IMR-90 (cell line): ENCODE measurements around the gene HOXB1. TPM values are rescaled to one million over a fixed set of nuclear protein-coding genes. Genes with fewer than 3 reads are reported as not detected.

Experiments
- ATAC-seq: fragments of 200-7000 bp; cut with Tn5 transposase; 2 replicates; pipeline ENCODE4 v1.9.1; 2020; ENCODE audit warnings: low read depth, mild to moderate bottlenecking, moderate library complexity
- BruUV-seq: library from RNA; stranded (reverse); fragments of 400-500 nt; replicated peaks from 2 replicates; lab custom pipeline; 2021; lab: Mats Ljungman, UMichigan
- CTCF ChIA-PET: fragments of 300-600 bp; formaldehyde crosslinking; extraction: SDS; loops from one replicate; lab custom pipeline; 2021; ENCODE audit warnings: antibody characterized with exemption; lab: Yijun Ruan, JAX
- POLR2A ChIA-PET: fragments of 300-600 bp; sonication (Branson Sonifier 250); formaldehyde crosslinking; loops from one replicate; lab custom pipeline; 2022; ENCODE audit warnings: antibody characterized with exemption; ENCODE audit not compliant: unreplicated experiment; lab: Charles Lee
- DNase-seq: peaks from one replicate; pipeline ENCODE4 v3.0.0; 2013
- H2AFZ ChIP-seq: replicated peaks from 2 replicates; pipeline ENCODE3; 2013; ENCODE audit warnings: low read length, mild to moderate bottlenecking; ENCODE audit not compliant: poor library complexity
- H2AK5ac ChIP-seq: 2 replicates; pipeline ENCODE4 v1.6.1; 2013; ENCODE audit warnings: low read depth, low read length, inconsistent platforms
- H2AK9ac ChIP-seq: replicated peaks from 2 replicates; pipeline ENCODE3; 2013; ENCODE audit warnings: mild to moderate bottlenecking, low read depth, low read length, moderate library complexity; ENCODE audit not compliant: poor library complexity
- H2BK120ac ChIP-seq: 2 replicates; pipeline ENCODE4 v1.6.1; 2013; ENCODE audit warnings: low read depth, low read length, inconsistent platforms
- H2BK15ac ChIP-seq: 3 replicates; pipeline ENCODE4 v1.6.1; 2013; ENCODE audit warnings: low read depth, low read length, inconsistent platforms
- H2BK20ac ChIP-seq: 2 replicates; pipeline ENCODE4 v1.6.1; 2013; ENCODE audit warnings: low read depth, mild to moderate bottlenecking, inconsistent platforms, low read length, moderate library complexity
- H2BK5ac ChIP-seq: 2 replicates; pipeline ENCODE4 v1.6.1; 2013; ENCODE audit warnings: mild to moderate bottlenecking, low read depth, low read length, inconsistent platforms; ENCODE audit not compliant: poor library complexity, severe bottlenecking
- H3K14ac ChIP-seq: replicated peaks from 2 replicates; pipeline ENCODE4 v1.6.1; 2013; ENCODE audit warnings: low read depth, low read length, inconsistent platforms
- H3K18ac ChIP-seq: 2 replicates; pipeline ENCODE4 v1.6.1; 2013; ENCODE audit warnings: low read depth, low read length, control low read depth
- H3K23ac ChIP-seq: 2 replicates; pipeline ENCODE4 v1.6.1; 2013; ENCODE audit warnings: low read depth, low read length, inconsistent platforms
- H3K27ac ChIP-seq: 2 replicates; pipeline ENCODE4 v1.5.1; 2013; ENCODE audit warnings: mild to moderate bottlenecking, control low read depth, low read length; ENCODE audit not compliant: insufficient read depth
- H3K27me3 ChIP-seq: 2 replicates; pipeline ENCODE4 v1.6.1; 2013; ENCODE audit warnings: low read length; ENCODE audit not compliant: control insufficient read depth, insufficient read depth
- H3K36me3 ChIP-seq: 2 replicates; pipeline ENCODE4 v1.6.1; 2013; ENCODE audit warnings: low read length, mixed read lengths; ENCODE audit not compliant: control insufficient read depth, insufficient read depth
- H3K4ac ChIP-seq: 2 replicates; pipeline ENCODE4 v1.6.1; 2013; ENCODE audit warnings: low read depth, low read length, inconsistent platforms
- H3K4me1 ChIP-seq: 2 replicates; pipeline ENCODE4 v1.6.1; 2013; ENCODE audit warnings: low read length, mixed read lengths; ENCODE audit not compliant: control insufficient read depth, insufficient read depth
- H3K4me2 ChIP-seq: 2 replicates; pipeline ENCODE4 v1.6.1; 2013; ENCODE audit warnings: low read depth, mild to moderate bottlenecking, control low read depth, low read length, moderate library complexity
- H3K4me3 ChIP-seq: 2 replicates; pipeline ENCODE4 v1.5.1; 2013; ENCODE audit warnings: low read depth, mild to moderate bottlenecking, control low read depth, low read length, moderate library complexity; ENCODE audit not compliant: insufficient read depth
- H3K56ac ChIP-seq: 2 replicates; pipeline ENCODE4 v1.6.1; 2013; ENCODE audit warnings: low read length, inconsistent platforms; ENCODE audit not compliant: insufficient read depth; ENCODE audit errors: extremely low read depth
- H3K79me1 ChIP-seq, 2 experiments: 2 replicates each; pipeline ENCODE4 v1.6.1; 2013; ENCODE audit warnings: low read length in 2 of 2, inconsistent platforms in 1 of 2, low read depth in 1 of 2
- H3K9ac ChIP-seq: 2 replicates; pipeline ENCODE4 v1.6.1; 2013; ENCODE audit warnings: low read depth, low read length, control low read depth
- H3K9me1 ChIP-seq: 2 replicates; pipeline ENCODE4 v1.6.1; 2013; ENCODE audit warnings: low read length, inconsistent platforms; ENCODE audit not compliant: insufficient read depth
- H3K9me3 ChIP-seq: 2 replicates; pipeline ENCODE4 v1.6.1; 2013; ENCODE audit warnings: low read length; ENCODE audit not compliant: control insufficient read depth, insufficient read depth
- H4K20me1 ChIP-seq: 2 replicates; pipeline ENCODE4 v1.6.1; 2013; ENCODE audit warnings: low read length, inconsistent platforms; ENCODE audit not compliant: insufficient read depth
- H4K5ac ChIP-seq: 2 replicates; pipeline ENCODE4 v1.6.1; 2013; ENCODE audit warnings: mild to moderate bottlenecking, low read depth, low read length, control low read depth
- H4K8ac ChIP-seq, 2 experiments: 2 replicates each; pipeline ENCODE4 v1.6.1; 2013; ENCODE audit warnings: low read depth in 2 of 2, low read length in 2 of 2, control low read depth in 1 of 2, inconsistent platforms in 1 of 2
- H4K91ac ChIP-seq: 2 replicates; pipeline ENCODE4 v1.6.1; 2013; ENCODE audit warnings: low read depth, low read length, inconsistent platforms; ENCODE audit not compliant: insufficient read depth
- BHLHE40 ChIP-seq: fragments of 150-350 bp; IDR thresholded peaks from 2 replicates; pipeline ENCODE4 v1.6.1; 2016; ENCODE audit warnings: mild to moderate bottlenecking, low read depth, low read length
- CEBPB ChIP-seq: IDR thresholded peaks from 2 replicates; pipeline ENCODE4 v1.6.1; 2012; ENCODE audit warnings: low read depth, low read length, improper control_type of control experiment
- CHD1 ChIP-seq: IDR thresholded peaks from 2 replicates; pipeline ENCODE4 v1.6.1; 2012; ENCODE audit warnings: low read depth, low read length, improper control_type of control experiment
- FOS ChIP-seq: fragments of 150-350 bp; IDR thresholded peaks from 2 replicates; pipeline ENCODE4 v1.6.1; 2016; ENCODE audit warnings: low read depth, low read length
- MAFK ChIP-seq: IDR thresholded peaks from 2 replicates; pipeline ENCODE4 v1.6.1; 2012; ENCODE audit warnings: low read depth, low read length, improper control_type of control experiment
- MAZ ChIP-seq: IDR thresholded peaks from 2 replicates; pipeline ENCODE4 v1.6.1; 2012; ENCODE audit warnings: low read depth, mild to moderate bottlenecking, low read length, improper control_type of control experiment, moderate library complexity, borderline replicate concordance
- MXI1 ChIP-seq: IDR thresholded peaks from 2 replicates; pipeline ENCODE4 v1.6.1; 2012; ENCODE audit warnings: low read depth, mild to moderate bottlenecking, low read length, moderate library complexity, borderline replicate concordance
- NFE2L2 ChIP-seq: fragments of 150-350 bp; IDR thresholded peaks from 2 replicates; pipeline ENCODE4 v1.6.1; 2016; ENCODE audit warnings: low read depth, mild to moderate bottlenecking, low read length
- POLR2A ChIP-seq: IDR thresholded peaks from 2 replicates; pipeline ENCODE4 v1.6.1; 2012; ENCODE audit warnings: mild to moderate bottlenecking, low read depth, low read length
- RAD21 ChIP-seq: IDR thresholded peaks from 2 replicates; pipeline ENCODE4 v1.6.1; 2012; ENCODE audit warnings: low read length, improper control_type of control experiment
- RCOR1 ChIP-seq: IDR thresholded peaks from 2 replicates; pipeline ENCODE4 v1.6.1; 2012; ENCODE audit warnings: mild to moderate bottlenecking, low read length, improper control_type of control experiment; ENCODE audit not compliant: insufficient replicate concordance
- RFX5 ChIP-seq: IDR thresholded peaks from 2 replicates; pipeline ENCODE4 v1.8.0; 2012; ENCODE audit warnings: low read depth, mild to moderate bottlenecking, low read length, moderate library complexity
- SMC3 ChIP-seq: fragments of 150-350 bp; IDR thresholded peaks from 2 replicates; pipeline ENCODE4 v1.6.1; 2016; ENCODE audit warnings: low read depth, mild to moderate bottlenecking, antibody characterized with exemption, low read length, moderate library complexity
- WGBS, 2 experiments: methylation state at CpG; one replicate each; pipeline versions ENCODE4 v1.1.5 to v1.1.7; 2013; ENCODE audit warnings: missing lambda C conversion rate in 2 of 2; ENCODE audit not compliant: insufficient read length in 1 of 2; ENCODE audit errors: extremely low coverage in 2 of 2; 5-methylcytosine and 5-hydroxymethylcytosine counted together
- dilution Hi-C: fragments of 300-500 bp; cut with HindIII; formaldehyde crosslinking; loops from one replicate; pipeline ENCODE4 v1.14.3; 2018; ENCODE audit warnings: low sequenced_read_pairs; ENCODE audit not compliant: unreplicated experiment
- in situ Hi-C: fragments of 300-500 bp; cut with MboI; formaldehyde crosslinking; loops from 3 replicates; pipeline ENCODE4 v1.14.3; 2019; ENCODE audit warnings: low sequenced_read_pairs, inconsistent platforms, mixed read lengths
- intact Hi-C: fragments of 100-400 bp; cut with micrococcal nuclease; formaldehyde crosslinking; loops from 2 replicates; pipeline ENCODE4 v1.10.0; 2022
- polyA plus RNA-seq, 3 experiments: library from polyadenylated mRNA; depleted of rRNA; stranded (reverse); fragments of >200 nt; gene quantifications; 2 replicates each; pipeline ENCODE4 v1.2.3, GENCODE V29; 2012; ENCODE audit warnings: low replicate concordance in 1 of 3
- total RNA-seq: library from RNA; depleted of rRNA; stranded (reverse); fragments of >200 nt; gene quantifications from 2 replicates; pipeline ENCODE4 v1.2.3, GENCODE V29; 2012
- TF ChIP-seq, protein P1 (sequence below): fragments of 150-350 bp; IDR thresholded peaks from 2 replicates; pipeline ENCODE4 v1.6.1; 2016; ENCODE audit warnings: low read depth, mild to moderate bottlenecking, low read length, moderate library complexity, borderline replicate concordance
- TF ChIP-seq, protein P2 (sequence below): fragments of 150-350 bp; IDR thresholded peaks from 2 replicates; pipeline ENCODE4 v1.6.1; 2017; ENCODE audit warnings: mild to moderate bottlenecking, antibody characterized with exemption, low read length, low read depth

The HOXB1 gene
- total and polyA plus RNA-seq, 2 of the 4 experiments (the other 2 are of a cell fraction): not detected

DNA sequence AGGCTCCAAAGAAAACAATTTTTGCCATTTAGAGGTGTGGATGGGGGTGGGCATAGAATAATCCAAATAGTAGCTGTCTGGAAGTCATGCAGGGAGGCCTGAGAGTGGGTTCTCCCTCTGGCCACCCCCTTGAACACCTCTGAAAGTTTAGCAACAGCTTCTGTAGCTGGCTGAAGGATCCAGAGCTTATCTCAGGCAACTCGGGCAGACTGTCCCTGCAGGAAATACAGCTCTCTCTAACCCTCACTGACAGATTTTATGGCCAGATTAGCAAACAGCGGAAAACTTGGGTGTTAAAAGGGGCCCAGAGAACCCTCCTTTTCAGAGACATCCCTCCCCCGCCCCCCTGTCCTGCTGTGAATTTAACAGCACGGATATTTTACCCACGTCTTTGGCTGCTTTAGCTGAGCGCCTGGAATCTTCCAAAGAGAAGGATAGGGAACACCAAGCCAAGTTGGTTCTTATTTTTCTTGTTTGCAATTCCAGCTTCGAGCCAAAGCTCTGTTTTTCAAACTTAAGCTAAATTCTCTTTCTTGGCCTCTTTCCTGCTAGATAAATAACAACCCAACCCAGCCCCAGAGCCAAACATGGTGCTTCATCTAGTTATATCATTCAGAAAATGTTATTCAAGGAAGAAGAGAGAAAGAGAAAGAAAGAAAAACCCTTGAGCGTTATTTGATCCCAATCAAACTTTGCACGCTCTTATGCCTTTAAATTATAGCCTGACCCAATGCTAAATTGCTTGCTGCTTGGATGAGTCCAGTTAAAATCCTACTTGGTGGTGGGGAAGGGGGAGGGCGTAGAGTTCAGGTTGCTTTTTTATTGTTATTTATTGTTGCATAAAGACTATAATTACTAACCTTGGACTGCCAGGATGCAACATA, 16.4 kb upstream of the HOXB1 start:
- H3K27ac ChIP-seq: peak overlapping the region; percentile 98
- H3K4me2 ChIP-seq: peak overlapping the region; percentile 84
- peak overlapping the region; percentile 68 to 80 for H4K8ac ChIP-seq
- H3K56ac ChIP-seq: peak overlapping the region; percentile 85
- intact Hi-C loops (no loop called here), in situ Hi-C loops (loop anchor here (10.0 kb wide), 1 partner anchor 192 kb away; no protein-coding TSS in a partner anchor), dilution Hi-C loops (no loop called here)
- H3K4me1 ChIP-seq: peaks cover 36% of the 10 kb centered on the region
- H3K36me3 ChIP-seq: peaks cover 33% of the 10 kb centered on the region
- peaks cover 4 to 25% of the 10 kb centered on the region in 2 experiments; a peak in 2 of 4 replicates for H3K79me1 ChIP-seq
- H3K9me3 ChIP-seq: no peaks in the 10 kb centered on the region
- H4K20me1 ChIP-seq: no peaks in the 10 kb centered on the region
- peak overlapping the region; percentile 90 for H4K5ac ChIP-seq
- H3K14ac ChIP-seq: peak overlapping the region; percentile 98
- H3K9me1 ChIP-seq: peaks cover 3% of the 10 kb centered on the region; the same call in 1 of the 2 replicates
- POLR2A ChIA-PET: interaction anchor here (0.6 to 1.7 kb wide), 7 partner anchors 8 to 212 kb away, joined by 3 to 4 read pairs (median 4); partner anchors contain the start of gene HOXB4
- H3K4ac ChIP-seq: peak overlapping the region; percentile 98
- peak overlapping the region; percentile 8; the same call in 1 of the 2 replicates for H3K4me3 ChIP-seq
- peak overlapping the region; percentile 94 for H3K9ac ChIP-seq
- no TSS peak for BruUV-seq
- H2AK5ac ChIP-seq: peak overlapping the region; percentile 81
- H3K23ac ChIP-seq: peak overlapping the region; percentile 100
- peak overlapping the region; percentile 96 for H2BK5ac ChIP-seq
- no peak for ATAC-seq
- CTCF ChIA-PET: interaction anchor here (0.6 to 1.1 kb wide), 3 partner anchors 14 to 41 kb away, joined by 3 to 4 read pairs (median 4); no protein-coding TSS in a partner anchor
- H2BK120ac ChIP-seq: peak overlapping the region; percentile 81
- H3K27me3 ChIP-seq: no peaks in the 10 kb centered on the region
- H3K18ac ChIP-seq: peak overlapping the region; percentile 95
- peak overlapping the region; percentile 94 for H4K91ac ChIP-seq
- peak overlapping the region; percentile 63 for H2AK9ac ChIP-seq
- DNase-seq: peak; percentile 56
- peak overlapping the region; percentile 58; the same call in 1 of the 3 replicates for H2BK15ac ChIP-seq
- peak overlapping the region; percentile 70 for H2BK20ac ChIP-seq
- 10% methylated on average over 4 of the region's 10 CpGs; no CpG with 5 or more reads in 1 of the 2 experiments for WGBS, 2 experiments
- H2AFZ ChIP-seq: peak overlapping the region; percentile 3
- TF ChIP-seq CEBPB (no peak), NFE2L2 (no peak), POLR2A (no peak), MXI1 (no peak), RAD21 (no peak), CHD1 (no peak), BHLHE40 (no peak), FOS (no peak), SMC3 (no peak), MAFK (no peak), RCOR1 (no peak), RFX5 (no peak), MAZ (no peak)
- TF ChIP-seq, protein P1, sequence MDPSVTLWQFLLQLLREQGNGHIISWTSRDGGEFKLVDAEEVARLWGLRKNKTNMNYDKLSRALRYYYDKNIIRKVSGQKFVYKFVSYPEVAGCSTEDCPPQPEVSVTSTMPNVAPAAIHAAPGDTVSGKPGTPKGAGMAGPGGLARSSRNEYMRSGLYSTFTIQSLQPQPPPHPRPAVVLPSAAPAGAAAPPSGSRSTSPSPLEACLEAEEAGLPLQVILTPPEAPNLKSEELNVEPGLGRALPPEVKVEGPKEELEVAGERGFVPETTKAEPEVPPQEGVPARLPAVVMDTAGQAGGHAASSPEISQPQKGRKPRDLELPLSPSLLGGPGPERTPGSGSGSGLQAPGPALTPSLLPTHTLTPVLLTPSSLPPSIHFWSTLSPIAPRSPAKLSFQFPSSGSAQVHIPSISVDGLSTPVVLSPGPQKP: no peak
- TF ChIP-seq, protein P2, sequence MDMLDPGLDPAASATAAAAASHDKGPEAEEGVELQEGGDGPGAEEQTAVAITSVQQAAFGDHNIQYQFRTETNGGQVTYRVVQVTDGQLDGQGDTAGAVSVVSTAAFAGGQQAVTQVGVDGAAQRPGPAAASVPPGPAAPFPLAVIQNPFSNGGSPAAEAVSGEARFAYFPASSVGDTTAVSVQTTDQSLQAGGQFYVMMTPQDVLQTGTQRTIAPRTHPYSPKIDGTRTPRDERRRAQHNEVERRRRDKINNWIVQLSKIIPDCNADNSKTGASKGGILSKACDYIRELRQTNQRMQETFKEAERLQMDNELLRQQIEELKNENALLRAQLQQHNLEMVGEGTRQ: no peak
